ENCODE results near the gene PCGF3.

The PCGF3 gene

GRCh38 chr4:679629-680028 is 26.0 kb upstream of the PCGF3 start:
- intact Hi-C loops (cut with DNase I): loop anchor here (10.0 kb wide), 1 partner anchor 175 kb away; no protein-coding TSS in a partner anchor
- no peak for DNase-seq

- no peak for DNase-seq
These were observed 25.5 kb upstream of the PCGF3 start for GRCh38 chr4:680091-680490.

GRCh38 chr4:680551-680927 is 25.1 kb upstream of the PCGF3 start:
- DNase-seq: peak in 1 of 42 donors; percentile 15
- intact Hi-C loops (cut with DNase I): no loop called here

More at GRCh38 chr4:680091-680490, 25.5 kb upstream of the PCGF3 start:
- intact Hi-C loops (cut with DNase I): no loop called here

- peak in 9 of 42 donors; percentile 26 to 65 (median 46) for DNase-seq
- intact Hi-C loops (cut with DNase I): no loop called here
These were observed 24.5 kb upstream of the PCGF3 start for GRCh38 chr4:680928-681645.

- DNase-seq: peak in 3 of 42 donors; percentile 16 to 78 (median 54)
These were observed 23.7 kb upstream of the PCGF3 start for GRCh38 chr4:681736-682451.

GRCh38 chr4:682490-683172 is 23.0 kb upstream of the PCGF3 start:
- intact Hi-C loops (cut with DNase I): no loop called here
- peak in 1 of 42 donors; percentile 22 for DNase-seq

More at GRCh38 chr4:681736-682451, 23.7 kb upstream of the PCGF3 start:
- intact Hi-C loops (cut with DNase I): no loop called here

- intact Hi-C loops (cut with DNase I): no loop called here
These were observed 22.3 kb upstream of the PCGF3 start for GRCh38 chr4:683247-683897.

GRCh38 chr4:683982-684622 is 21.5 kb upstream of the PCGF3 start:
- DNase-seq: peak; percentile 55 to 87 (median 75)
- intact Hi-C loops (cut with DNase I): no loop called here

More at GRCh38 chr4:683247-683897, 22.3 kb upstream of the PCGF3 start:
- peak in 1 of 42 donors; percentile 20 for DNase-seq

GRCh38 chr4:684623-685327 is 20.9 kb upstream of the PCGF3 start:
- DNase-seq: peak in 1 of 42 donors; percentile 20
- intact Hi-C loops (cut with DNase I): no loop called here

- intact Hi-C loops (cut with DNase I): no loop called here
These were observed 19.8 kb upstream of the PCGF3 start for GRCh38 chr4:685679-686412.

GRCh38 chr4:686413-687040 is 19.1 kb upstream of the PCGF3 start:
- intact Hi-C loops (cut with DNase I): no loop called here
- DNase-seq: peak in 1 of 42 donors; percentile 23

More at GRCh38 chr4:685679-686412, 19.8 kb upstream of the PCGF3 start:
- DNase-seq: peak in 1 of 42 donors; percentile 24

GRCh38 chr4:687048-687970 is 18.3 kb upstream of the PCGF3 start:
- DNase-seq: peak in 10 of 42 donors; percentile 22 to 73 (median 53)
- intact Hi-C loops (cut with DNase I): no loop called here

GRCh38 chr4:687971-688853 is 17.4 kb upstream of the PCGF3 start:
- DNase-seq: no peak
- intact Hi-C loops (cut with DNase I): no loop called here

GRCh38 chr4:688854-689681 is 16.6 kb upstream of the PCGF3 start, which contains the start of gene SLC49A3:
TSS of gene SLC49A3 (minus strand) at chr4:689151. CDS start at chr4:689127, 24 bp downstream.
- intact Hi-C loops (cut with DNase I): no loop called here
- peak in 1 of 42 donors; percentile 28 for DNase-seq

Data from head of caudate nucleus (tissue), 42 donors.